Epithelial cell of proximal tubule (primary cell): Measurements from ENCODE around the gene KCNMA1. TPM values are rescaled to one million over a fixed set of nuclear protein-coding genes. Genes with fewer than 3 reads are reported as not detected.

Source experiments
- DNase-seq: peaks from one replicate; pipeline ENCODE4 v3.0.0-alpha.2; 2011; ENCODE audit warnings: low read depth
- H3K4me3 ChIP-seq: 2 replicates; pipeline ENCODE4 v1.5.1; 2011; ENCODE audit warnings: low read depth, mild to moderate bottlenecking, low read length
- CTCF ChIP-seq: conservative IDR thresholded peaks from 2 replicates; pipeline ENCODE4 v1.5.1; 2012; ENCODE audit warnings: low read depth, mild to moderate bottlenecking, low read length
- total RNA-seq: library from RNA; depleted of rRNA; stranded (reverse); fragments of >200 nt; gene quantifications from 2 replicates; pipeline ENCODE4 v1.2.3, GENCODE V29; 2015

KCNMA1 gene
- total RNA-seq, 1 donor from 2014 or later = 12.5 TPM

- H3K4me3 ChIP-seq = no peak overlapping the region
- DNase-seq = no peak
- TF ChIP-seq CTCF = no peak
These were observed 609.6 kb downstream of the KCNMA1 start for GRCh38 chr10:77028042-77028441.

GRCh38 chr10:77027576-77027975, 610.0 kb downstream of the KCNMA1 start:
- DNase-seq = no peak

DNA sequence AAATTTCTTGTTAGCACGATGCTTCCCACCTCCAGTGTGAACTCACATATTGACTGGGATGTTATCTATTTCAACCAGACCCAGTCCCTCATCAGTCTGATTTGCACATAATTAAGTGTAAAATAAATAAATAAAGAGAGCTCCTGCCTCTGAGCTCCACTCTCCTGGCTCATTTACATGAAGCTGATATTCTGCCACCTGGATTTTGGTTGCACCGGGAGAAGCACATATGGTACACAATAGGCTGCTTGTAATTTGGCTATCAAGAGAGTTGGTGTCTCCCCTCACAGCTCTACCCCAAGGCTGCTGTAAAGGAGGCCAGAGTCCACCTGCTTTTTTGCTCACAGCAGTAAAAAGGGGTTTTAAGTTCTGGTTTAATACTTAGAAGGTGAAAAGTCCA, 610.5 kb downstream of the KCNMA1 start:
- no peak for DNase-seq
- TF ChIP-seq CTCF = no peak
- no peak overlapping the region for H3K4me3 ChIP-seq

More at GRCh38 chr10:77027576-77027975, 610.0 kb downstream of the KCNMA1 start:
- TF ChIP-seq CTCF = no peak
- no peak overlapping the region for H3K4me3 ChIP-seq

- TF ChIP-seq CTCF = no peak
- H3K4me3 ChIP-seq = no peak overlapping the region
- no peak for DNase-seq
These were observed 611.5 kb downstream of the KCNMA1 start for GRCh38 chr10:77026148-77026547.

DNA sequence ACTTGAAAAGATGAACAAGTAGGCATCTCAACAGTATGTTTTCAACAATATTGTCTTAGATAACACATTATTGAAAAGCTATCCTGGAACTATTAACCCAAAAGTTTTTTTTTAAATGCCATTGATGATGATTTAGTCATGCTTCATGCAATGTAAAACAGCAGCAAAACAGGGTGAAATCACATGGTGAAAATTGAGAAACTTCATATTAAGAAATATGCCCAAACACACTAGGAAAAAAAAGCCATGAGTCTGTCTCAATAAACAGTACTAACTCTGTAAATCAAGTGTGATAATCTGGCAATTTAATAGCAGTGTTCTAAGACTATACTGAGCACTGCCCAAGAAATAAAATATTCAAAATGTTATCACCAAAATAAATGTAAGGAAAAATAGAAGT, 613.1 kb downstream of the KCNMA1 start:
- H3K4me3 ChIP-seq = no peak overlapping the region
- TF ChIP-seq CTCF = no peak
- DNase-seq = no peak

- DNase-seq = no peak
- H3K4me3 ChIP-seq = no peak overlapping the region
- no peak for TF ChIP-seq CTCF
These were observed 614.2 kb downstream of the KCNMA1 start for GRCh38 chr10:77023396-77023795.

DNA sequence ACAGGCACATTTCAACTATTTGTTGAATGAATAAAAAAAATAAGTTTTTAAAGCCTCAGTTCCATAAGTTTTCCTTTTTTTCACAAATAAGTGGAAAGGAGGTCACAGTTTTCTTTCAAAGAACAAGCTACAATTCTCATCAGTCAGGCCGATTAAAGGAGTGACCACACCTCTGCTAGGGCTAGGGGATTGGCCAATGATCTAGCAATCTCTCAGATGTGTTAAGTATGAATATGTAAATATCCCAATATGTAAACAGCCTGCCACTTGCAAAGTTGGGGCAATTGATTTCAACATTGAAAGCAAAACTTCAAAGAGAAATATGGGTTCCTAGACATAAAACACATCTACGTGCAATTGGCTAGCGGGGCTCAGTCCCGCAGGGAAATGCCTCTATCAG, 614.9 kb downstream of the KCNMA1 start:
- H3K4me3 ChIP-seq = no peak overlapping the region
- TF ChIP-seq CTCF = no peak
- DNase-seq = no peak
